Nephron (organoid): ENCODE results near the gene P2RX3.

Experiments
- H3K27ac Mint-ChIP-seq, 3 experiments: 2 replicates each; pipeline ENCODE4 v1.8.0; 2020; ENCODE audit warnings: mixed read lengths in 3 of 3, mild to moderate bottlenecking in 2 of 3, moderate library complexity in 1 of 3
- H3K27me3 Mint-ChIP-seq: 2 replicates; pipeline ENCODE4 v1.8.0; 2021; ENCODE audit warnings: low read depth, mild to moderate bottlenecking, moderate library complexity, mixed read lengths
- H3K36me3 Mint-ChIP-seq: 2 replicates; pipeline ENCODE4 v1.8.0; 2020; ENCODE audit warnings: low read depth, mixed read lengths
- H3K4me1 Mint-ChIP-seq: 2 replicates; pipeline ENCODE4 v1.8.0; 2020; ENCODE audit warnings: mixed read lengths
- H3K4me3 Mint-ChIP-seq, 3 experiments: 2 replicates each; pipeline ENCODE4 v1.8.0; 2020; ENCODE audit warnings: mild to moderate bottlenecking in 3 of 3, mixed read lengths in 3 of 3, moderate library complexity in 2 of 3
- H3K9me3 Mint-ChIP-seq: 2 replicates; pipeline ENCODE4 v1.8.0; 2020; ENCODE audit warnings: mixed read lengths
- TF ChIP-seq, protein P1 (sequence below), 3 experiments: fragments of 200-600 bp; sonication (generic); IDR thresholded peaks; one replicate each; pipeline ENCODE4 v1.5.0; 2021; ENCODE audit warnings: antibody characterized with exemption in 3 of 3; ENCODE audit not compliant: unreplicated experiment in 3 of 3

Gene P2RX3

DNA sequence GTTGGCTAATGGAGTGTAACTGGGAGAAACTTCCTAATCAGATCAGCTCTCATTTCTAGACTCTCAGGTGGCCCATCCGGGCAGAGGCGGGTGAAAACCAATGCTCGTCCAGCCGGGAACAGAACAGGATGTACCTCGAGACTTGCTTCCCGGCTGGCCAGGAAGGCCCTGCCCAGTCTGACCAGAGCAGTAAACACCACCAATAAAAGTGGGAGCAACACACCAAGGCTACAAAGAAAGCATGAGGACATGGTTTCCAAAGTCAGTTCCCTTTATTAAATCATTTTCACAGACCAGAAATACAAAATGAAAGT, 12.5 kb upstream of the P2RX3 start:
- TF ChIP-seq, protein P1, sequence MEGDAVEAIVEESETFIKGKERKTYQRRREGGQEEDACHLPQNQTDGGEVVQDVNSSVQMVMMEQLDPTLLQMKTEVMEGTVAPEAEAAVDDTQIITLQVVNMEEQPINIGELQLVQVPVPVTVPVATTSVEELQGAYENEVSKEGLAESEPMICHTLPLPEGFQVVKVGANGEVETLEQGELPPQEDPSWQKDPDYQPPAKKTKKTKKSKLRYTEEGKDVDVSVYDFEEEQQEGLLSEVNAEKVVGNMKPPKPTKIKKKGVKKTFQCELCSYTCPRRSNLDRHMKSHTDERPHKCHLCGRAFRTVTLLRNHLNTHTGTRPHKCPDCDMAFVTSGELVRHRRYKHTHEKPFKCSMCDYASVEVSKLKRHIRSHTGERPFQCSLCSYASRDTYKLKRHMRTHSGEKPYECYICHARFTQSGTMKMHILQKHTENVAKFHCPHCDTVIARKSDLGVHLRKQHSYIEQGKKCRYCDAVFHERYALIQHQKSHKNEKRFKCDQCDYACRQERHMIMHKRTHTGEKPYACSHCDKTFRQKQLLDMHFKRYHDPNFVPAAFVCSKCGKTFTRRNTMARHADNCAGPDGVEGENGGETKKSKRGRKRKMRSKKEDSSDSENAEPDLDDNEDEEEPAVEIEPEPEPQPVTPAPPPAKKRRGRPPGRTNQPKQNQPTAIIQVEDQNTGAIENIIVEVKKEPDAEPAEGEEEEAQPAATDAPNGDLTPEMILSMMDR (IDR thresholded peaks at IDR 0.05; ENCODE audit: unreplicated experiment in 3 of 3) = no peak
- no peaks in the 10 kb centered on the region for H3K9me3 Mint-ChIP-seq
- peak overlapping the region; percentile 89 to 90 (median 90) for H3K4me3 Mint-ChIP-seq
- peaks cover 57% of the 10 kb centered on the region for H3K36me3 Mint-ChIP-seq
- peak overlapping the region; percentile 97 to 99 (median 98) for H3K27ac Mint-ChIP-seq
- H3K4me1 Mint-ChIP-seq = peaks cover 55% of the 10 kb centered on the region
- peaks cover 3% of the 10 kb centered on the region for H3K27me3 Mint-ChIP-seq

DNA sequence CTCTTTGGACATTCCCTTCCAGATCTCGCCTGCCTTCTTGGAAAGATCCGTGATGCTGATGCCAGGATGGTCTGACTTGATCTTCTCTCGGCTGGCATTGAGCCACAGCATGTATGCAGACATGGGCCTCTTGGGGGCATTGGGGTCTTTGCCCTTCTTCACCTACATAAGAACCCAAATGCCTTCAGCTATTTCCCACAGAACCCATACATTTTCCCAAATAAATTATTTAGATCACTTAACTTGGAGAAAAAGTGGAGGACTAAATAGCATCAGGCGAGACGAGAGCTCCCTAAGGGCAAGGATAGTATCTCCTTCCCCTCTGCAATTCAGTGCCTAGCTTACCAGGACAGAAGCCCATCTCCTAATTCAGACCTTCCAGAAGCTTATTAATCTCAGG, 10.4 kb upstream of the P2RX3 start:
- Mint-ChIP-seq H3K36me3 (peaks cover 71% of the 10 kb centered on the region), H3K4me1 (peaks cover 35% of the 10 kb centered on the region), H3K9me3 (no peaks in the 10 kb centered on the region), H3K27ac (peak overlapping the region; percentile 84 to 99 (median 97)), H3K4me3 (peak overlapping the region; percentile 15 to 90 (median 39)), H3K27me3 (no peaks in the 10 kb centered on the region)
- TF ChIP-seq, protein P1 (IDR thresholded peaks at IDR 0.05; ENCODE audit: unreplicated experiment in 3 of 3) = no peak

DNA sequence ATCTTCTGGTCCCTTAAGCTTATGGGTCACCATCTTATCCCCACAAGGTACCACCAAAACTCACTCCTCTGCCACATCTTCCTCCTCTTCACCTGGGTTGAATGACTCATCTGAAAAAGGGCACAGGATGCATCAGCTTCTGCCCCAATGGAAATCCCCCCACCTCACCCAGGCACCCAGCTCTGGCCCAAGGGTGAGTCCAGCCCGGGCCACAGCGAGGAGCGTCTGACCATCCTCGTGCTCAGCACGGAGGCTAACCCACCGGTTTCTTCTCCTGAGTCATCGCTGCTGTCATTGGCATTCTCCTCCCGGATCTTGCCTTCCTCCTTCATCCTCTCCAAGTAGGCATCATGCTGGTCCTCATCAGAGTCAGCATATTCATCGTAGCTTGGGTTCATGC, 8.1 kb upstream of the P2RX3 start:
- peaks cover 82% of the 10 kb centered on the region for H3K36me3 Mint-ChIP-seq

DNA sequence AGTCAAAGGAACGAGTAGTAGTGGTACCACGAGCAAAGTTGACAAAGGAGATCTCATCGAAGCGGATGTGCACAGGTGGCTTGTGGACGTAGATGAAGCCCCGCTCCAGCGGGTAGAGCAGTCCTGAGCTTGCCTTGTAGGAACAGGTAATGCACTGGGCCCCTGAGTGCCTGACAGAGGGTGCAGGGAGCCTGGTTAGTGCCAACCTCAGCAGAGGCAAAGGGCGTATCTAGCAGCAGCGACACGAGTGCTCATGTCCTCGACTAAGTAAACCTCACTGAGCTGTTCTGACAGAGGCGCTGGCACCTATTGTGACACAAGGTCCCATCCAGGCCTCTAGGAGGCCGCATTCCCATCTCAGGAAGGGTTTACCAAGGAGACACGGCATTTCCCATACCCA, 6.4 kb upstream of the P2RX3 start:
- Mint-ChIP-seq H3K4me3 (peak overlapping the region in 1 of 3 experiments; percentile 40), H3K27ac (no peak overlapping the region), H3K9me3 (no peaks in the 10 kb centered on the region), H3K27me3 (no peaks in the 10 kb centered on the region), H3K36me3 (peaks cover 71% of the 10 kb centered on the region), H3K4me1 (peaks cover 34% of the 10 kb centered on the region)
- TF ChIP-seq, protein P1 (IDR thresholded peaks at IDR 0.05; ENCODE audit: unreplicated experiment in 3 of 3) = no peak

More for the DNA sequence above, 8.1 kb upstream of the P2RX3 start:
- Mint-ChIP-seq H3K27ac (no peak overlapping the region), H3K27me3 (no peaks in the 10 kb centered on the region), H3K4me3 (peak overlapping the region in 1 of 3 experiments; percentile 35), H3K9me3 (no peaks in the 10 kb centered on the region), H3K4me1 (peaks cover 38% of the 10 kb centered on the region)
- TF ChIP-seq, protein P1 (IDR thresholded peaks at IDR 0.05; ENCODE audit: unreplicated experiment in 3 of 3) = no peak

DNA sequence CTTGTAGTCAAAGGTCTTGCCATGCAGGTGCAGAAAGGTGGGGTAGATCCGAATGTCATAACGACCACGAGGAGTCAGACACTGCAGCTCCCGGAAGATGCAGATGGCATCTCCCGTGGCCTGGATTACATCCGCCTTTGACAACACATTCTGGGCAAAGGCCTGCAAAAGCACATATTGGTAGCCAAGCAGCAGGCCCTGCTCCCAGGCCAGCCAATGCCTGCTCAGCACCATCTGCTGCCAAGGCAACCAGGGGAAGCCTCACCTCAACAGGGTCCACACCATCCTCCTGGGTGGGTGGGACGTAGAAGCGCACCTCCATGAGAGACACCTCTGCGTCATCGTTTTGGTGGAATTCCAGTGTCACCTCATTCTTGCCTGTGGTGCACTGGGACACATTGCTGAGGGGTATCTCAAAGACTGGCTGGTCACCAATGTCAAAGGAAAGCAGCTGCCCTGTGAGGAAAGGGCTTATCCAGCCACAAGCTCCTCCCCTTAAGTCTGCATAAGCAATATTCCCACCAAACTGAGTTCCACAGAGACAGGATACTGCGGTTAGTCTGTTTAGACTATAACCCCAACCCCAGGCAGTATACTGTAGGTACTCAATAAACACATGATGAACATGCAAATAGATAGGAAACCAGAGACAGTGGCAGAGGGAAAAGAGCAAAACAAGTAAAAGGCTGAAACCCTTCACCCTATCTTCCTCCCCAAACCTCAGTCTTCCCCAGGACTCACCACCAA, 5.3 kb upstream of the P2RX3 start:
- TF ChIP-seq, protein P1 (IDR thresholded peaks at IDR 0.05; ENCODE audit: unreplicated experiment in 3 of 3) = no peak
- Mint-ChIP-seq H3K4me3 (peak overlapping the region; percentile 38 to 87 (median 68)), H3K27ac (no peak overlapping the region), H3K9me3 (no peaks in the 10 kb centered on the region), H3K27me3 (no peaks in the 10 kb centered on the region), H3K36me3 (peaks cover 59% of the 10 kb centered on the region), H3K4me1 (peaks cover 32% of the 10 kb centered on the region)

DNA sequence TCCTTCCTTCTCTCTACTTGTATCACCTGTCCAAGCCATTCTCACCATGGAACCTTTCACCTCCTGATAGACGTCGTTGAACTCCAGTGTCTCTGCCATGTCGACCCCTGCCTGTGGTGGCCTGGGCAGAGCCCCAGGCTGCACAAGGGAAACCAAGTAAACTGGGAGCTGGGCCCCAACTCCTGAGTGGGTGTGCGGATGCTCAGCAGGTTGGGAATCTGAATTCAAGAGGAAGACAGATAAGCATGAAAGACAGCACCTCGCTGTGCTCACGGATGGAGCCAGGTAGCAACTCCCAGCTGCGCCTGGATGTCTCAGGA, 3.2 kb upstream of the P2RX3 start:
- H3K9me3 Mint-ChIP-seq = no peaks in the 10 kb centered on the region
- peak overlapping the region; percentile 89 to 98 (median 96) for H3K27ac Mint-ChIP-seq
- no peaks in the 10 kb centered on the region for H3K27me3 Mint-ChIP-seq
- TF ChIP-seq, protein P1 (IDR thresholded peaks at IDR 0.05; ENCODE audit: unreplicated experiment in 3 of 3) = no peak
- peaks cover 38% of the 10 kb centered on the region for H3K36me3 Mint-ChIP-seq
- peak overlapping the region; percentile 87 to 94 (median 91) for H3K4me3 Mint-ChIP-seq
- H3K4me1 Mint-ChIP-seq = peaks cover 53% of the 10 kb centered on the region
